ENCODE measurements around the gene HYI.
"Not testable (repeated sequence)": the region's sequence is repeated elsewhere in the genome, so short reads cannot be mapped to it uniquely, and the experiment has no call there.

HYI gene

DNA sequence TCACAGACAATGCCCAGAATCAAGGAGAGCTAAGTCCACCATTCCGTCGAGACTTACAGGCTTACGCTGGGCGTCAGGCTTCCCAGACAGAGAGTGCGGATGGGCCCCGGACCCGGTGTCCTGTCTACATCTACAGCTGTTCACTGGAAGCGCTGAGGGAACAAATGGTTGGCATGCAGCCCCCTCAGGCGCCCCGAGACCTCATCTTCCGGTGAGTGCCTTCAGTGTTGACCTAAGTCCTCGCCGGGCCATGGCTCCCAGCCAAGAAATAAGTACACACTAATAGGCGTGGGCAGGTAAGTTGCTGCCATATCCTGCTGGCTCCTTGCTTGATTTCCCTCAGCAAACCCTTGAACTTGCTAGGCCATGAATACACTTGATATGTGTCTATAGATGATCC is 26.2 kb downstream of the HYI start:
- no peak for DNase-seq (ENCODE audit: low spot score)

DNA sequence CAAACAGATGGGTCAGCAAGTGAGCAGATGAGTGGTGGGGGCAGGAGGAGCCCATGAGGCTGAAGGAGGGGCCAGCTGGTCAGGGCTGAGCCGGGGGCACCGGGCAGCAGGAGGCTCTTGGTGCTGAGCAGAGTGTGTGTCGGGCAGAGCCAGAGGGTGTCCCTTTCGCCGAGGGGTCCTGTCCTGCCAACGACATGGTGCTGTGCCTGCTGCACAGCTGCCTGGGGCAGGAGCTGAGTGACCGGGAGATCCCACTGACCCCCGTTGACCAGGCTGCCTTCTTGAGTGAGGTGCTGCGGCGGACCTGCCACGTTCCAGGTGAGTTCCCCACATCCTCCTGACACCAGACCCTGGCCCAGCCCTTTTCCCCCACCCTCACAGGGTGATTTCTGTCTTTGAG is 27.5 kb downstream of the HYI start:
- DNase-seq (ENCODE audit: low spot score): no peak

DNA sequence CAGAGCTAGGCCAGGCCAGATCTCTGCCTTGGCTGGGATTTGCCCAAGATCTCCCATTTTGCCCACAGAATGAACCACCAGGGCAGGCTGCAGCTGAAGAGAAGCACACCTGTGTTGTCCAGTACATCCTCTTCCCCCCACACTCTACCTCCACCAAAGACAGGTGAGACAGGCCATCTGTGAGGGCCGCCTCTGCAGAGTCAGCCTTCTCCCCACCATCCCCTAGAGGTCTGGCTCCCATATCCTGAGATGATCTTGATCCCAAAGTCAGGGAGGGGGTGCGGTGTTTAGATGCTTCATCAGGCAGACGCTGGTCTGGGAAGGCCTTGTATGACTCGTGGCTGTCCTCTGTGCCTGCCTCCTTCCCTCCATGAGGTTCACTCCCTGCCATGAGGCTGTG is 28.7 kb downstream of the HYI start:
- no peak for DNase-seq (ENCODE audit: low spot score)

DNA sequence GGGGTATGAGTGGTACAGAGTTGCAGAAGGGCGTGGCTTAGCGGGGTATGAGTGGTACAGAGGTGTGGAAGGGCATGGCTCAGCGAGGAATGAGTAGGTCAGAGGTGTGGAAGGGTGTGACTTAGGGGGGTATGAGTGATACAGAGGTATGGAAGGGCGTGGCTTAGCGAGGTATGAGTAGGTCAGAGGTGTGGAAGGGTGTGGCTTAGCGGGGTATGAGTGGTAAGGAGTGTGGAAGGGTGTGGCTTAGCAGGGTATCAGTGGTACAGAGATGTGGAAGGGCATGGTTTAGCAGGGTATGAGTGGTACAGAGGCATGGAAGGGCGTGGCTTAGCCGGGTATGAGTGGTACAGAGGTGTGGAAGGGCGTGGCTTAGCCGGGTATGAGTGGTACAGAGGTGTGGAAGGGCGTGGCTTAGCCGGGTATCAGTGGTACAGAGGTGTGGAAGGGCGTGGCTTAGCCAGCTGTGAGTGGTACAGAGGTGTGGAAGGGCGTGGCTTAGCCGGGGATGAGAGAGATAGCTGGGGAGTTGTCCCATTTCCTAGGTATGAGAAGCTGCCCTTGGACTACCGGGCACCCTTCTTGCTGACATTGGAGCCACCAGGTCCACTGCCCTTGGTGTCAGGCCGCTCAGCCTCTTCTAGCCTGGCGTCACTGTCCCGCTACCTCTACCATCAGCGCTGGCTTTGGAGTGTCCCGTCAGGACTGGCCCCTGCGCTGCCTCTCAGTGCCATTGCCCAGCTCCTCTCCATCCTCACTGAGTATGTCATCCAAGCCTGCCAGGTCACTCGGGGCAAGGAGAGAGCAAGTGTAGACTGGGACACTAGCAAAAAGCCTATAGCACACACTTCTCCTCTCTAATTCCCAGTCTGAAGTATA is 29.8 kb downstream of the HYI start:
- DNase-seq (ENCODE audit: low spot score): peak; percentile 37

DNA sequence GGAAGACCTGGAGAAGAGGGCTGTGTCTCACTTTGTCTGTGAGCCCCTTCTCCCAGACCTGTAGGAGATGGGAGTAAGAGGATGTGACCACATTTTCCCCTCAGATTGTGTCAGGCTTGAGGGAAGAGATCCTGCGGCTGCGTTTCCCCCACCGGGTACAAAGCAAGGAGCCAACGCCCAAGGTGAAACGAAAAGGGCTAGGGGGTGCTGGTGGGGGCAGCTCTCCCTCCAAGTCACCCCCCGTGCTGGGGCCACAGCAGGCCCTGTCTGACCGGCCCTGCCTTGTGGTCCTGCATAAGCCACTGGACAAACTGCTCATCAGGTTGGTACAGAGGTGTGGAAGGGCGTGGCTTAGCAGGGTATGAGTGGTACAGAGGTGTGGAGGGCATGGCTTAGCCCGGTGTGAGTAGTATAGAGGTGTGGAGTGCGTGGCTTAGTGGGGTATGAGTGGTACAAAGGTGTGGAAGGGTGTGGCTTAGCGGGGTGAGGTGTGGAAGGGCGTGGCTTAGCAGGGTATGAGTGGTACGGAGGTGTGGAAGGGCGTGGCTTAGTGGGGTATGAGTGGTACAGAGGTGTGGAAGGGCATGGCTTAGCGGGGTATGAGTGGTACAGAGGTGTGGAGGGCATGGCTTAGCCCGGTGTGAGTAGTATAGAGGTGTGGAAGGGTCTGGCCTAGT is 30.6 kb downstream of the HYI start:
- DNase-seq (ENCODE audit: low spot score): no peak

DNA sequence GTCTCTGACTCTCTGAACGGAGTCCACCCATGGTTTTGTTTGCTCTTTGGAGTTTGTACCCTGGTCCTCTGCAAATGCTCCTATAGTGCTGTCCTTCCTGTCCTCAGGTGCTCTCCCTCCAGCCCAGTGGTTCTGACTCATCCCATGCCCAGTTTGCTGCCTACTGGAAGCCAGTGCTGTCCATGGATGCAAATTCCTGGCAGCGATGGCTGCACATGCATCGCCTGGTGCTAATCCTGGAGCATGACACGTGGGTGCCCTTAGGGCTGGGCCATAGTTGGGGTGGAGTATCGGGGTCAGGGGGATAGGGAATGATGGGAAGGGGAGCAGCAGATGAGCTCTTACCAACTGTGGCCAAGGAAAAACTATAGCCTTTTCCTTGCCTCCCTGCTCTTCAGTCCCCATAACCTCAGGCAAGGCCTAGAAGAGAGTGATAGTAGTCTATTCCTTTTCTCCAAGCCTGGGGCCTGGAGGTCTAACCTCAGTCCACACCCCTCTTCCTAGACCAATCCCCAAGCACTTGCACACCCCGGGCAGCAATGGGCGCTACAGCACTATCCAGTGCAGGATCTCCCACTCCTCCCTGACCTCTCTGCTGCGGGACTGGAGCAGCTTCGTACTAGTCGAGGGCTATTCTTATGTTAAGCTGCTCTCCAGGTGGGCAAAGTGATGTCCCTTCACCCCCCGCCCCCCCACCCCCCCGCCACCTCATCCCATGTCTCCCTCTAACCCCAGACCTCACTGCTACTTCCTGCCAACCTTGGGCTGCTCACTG is 31.6 kb downstream of the HYI start:
- peak; percentile 50 for DNase-seq (ENCODE audit: low spot score)

DNA sequence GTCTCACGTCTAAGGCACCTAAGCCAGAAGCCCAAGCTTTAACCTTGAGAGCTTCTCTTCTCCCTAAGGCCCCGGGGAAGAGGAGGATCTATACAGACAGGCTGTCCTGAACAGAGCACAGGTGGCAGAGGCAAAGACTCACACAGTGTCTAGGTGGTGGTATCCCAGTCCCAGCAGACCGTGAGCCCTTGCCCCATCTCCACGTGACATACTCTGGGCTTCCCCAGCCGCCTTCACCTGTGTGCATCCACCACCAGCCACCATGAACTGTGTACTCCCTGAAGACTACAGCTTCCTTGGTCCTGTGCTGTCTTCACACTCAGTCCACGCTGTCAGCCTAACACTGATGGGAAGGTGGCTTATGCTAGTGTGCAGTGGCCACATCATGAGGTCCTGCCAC is 32.3 kb downstream of the HYI start:
- no peak for DNase-seq (ENCODE audit: low spot score)

DNA sequence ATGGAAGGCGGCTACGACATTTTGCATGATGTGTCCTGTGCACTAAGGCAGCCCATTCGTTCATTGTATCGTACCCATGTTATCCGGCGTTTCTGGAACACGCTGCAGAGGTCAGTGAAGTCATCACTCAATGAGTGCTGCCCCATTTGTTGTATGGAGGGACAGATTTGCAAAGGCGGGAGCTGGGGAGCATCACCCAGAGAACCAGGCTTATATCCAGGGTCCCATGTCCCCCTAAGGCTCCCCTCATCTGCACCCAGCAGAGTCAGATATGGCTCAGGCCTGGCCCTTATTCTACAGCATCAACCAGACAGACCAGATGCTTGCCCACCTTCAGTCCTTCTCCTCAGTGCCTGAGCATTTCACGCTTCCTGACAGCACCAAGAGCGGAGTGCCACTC is 32.9 kb downstream of the HYI start:
- DNase-seq (ENCODE audit: low spot score): no peak

DNA sequence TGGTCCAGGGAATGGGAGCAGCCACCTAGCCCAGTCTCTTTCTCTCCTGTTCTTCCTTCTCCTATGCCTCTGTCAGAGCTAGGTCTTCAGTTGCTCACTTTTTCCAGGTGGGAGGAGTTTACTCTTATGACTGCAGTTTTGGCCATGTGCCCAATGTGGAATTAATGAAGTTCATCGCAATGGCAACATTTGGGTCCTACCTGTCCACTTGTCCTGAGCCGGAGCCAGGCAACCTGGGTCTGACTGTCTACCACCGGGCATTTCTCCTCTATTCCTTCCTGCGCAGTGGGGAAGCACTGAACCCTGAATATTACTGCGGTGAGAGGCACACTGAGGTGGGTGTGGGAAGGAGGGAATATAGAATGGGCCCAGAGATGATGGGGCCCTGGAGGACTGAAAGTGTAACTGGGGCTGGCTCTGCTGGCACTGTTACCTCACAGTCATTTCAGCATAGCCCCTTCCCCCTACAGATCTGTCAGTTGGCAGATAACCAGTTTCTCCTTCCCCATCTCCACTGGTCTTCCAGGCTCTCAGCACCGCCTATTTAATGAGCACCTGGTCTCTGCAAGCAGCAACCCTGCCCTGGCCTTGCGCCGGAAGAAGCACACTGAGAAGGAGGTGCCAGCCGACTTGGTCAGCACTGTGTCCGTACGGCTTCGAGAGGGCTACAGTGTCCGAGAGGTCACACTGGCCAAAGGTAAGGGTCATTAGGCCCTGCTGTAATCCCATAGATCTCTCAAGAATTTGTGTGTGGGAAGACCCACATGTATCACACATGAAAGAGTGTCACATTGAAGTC is 33.9 kb downstream of the HYI start:
- no peak for DNase-seq (ENCODE audit: low spot score)

DNA sequence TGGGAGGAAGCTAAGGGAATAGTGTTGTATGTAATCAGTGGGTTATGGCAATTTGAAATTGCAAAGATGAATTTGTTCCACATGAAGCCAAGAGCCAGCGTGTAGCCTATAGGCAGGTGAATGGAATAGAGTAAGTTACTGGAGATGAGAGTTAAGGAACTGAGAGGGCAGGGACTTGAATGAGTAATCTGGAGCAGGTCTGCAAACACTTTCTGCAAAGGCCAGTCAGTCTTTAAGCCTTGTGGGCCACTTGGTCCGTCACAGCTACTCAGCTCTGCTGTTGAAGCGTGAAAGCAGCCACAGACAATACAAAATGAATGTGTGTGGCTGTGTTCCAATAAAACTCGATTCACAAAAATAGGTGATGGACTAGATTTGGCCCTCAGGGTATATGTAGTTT is 34.9 kb downstream of the HYI start:
- no peak for DNase-seq (ENCODE audit: low spot score)

DNA sequence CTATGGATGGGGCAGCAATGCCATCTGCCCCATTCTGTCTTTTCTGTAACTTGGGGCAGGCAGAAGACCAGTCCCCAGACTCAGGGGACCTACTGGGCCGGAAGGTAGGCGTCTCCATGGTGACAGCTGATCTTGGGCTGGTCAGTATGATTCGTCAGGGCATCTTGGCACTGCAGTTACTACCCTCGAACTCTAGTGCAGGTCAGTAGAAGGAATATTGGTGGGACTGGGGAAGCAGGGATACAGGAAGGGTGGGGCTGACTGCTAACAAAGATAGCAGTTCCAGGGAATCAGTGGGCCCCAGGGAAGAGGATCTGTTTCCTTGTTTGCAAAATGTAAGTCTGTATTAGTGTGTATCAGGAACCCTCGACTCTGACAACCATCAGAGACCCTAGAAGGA is 37.8 kb downstream of the HYI start:
- no peak for DNase-seq (ENCODE audit: low spot score)

DNA sequence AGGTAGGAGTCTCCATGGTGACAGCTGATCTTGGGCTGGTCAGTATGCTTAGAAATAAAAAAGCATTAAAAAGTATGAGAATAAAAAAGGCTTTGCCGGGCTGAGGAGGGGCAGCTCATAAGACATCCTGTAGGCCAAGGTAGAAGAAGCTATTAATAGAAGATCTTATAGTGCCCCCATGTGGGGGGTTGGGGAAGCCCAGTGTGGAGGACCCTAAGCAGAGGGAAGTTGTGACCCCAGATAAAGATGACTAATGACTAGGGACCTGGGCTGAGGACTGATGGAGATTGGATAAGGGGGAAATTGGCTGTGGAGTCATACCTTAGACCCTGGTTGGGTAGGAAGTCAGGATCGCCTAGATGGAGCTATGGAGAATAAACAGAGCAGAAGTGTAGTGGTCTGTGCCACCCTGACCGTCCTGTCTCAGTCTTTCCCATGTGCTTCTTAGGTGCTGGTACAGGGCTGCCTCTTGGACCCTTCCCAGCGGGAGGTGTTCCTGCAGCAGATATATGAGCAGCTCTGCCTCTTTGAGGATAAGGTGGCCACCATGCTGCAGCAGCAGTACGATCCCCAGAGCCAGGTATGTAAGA is 39.0 kb downstream of the HYI start:
- peak; percentile 69 for DNase-seq (ENCODE audit: low spot score)

DNA sequence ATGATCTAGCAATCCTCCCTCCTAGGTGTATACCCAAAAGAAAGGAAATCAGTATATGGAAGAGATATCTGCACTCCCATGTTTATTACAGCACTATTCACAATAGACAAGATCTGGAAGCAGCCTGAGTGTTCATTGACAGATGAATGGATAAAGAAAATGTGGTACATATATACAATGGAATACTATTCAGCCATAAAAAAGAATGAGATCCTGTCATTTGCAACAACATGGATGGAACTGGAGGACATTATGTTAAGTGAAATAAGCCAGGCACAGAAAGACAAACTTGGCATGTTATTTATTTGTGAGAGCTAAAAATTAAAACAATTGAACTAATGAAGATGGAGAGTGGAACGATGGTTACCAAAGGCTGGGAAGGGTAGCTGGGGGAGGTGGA is 40.3 kb downstream of the HYI start:
- not testable (repeated sequence) for DNase-seq (ENCODE audit: low spot score)

DNA sequence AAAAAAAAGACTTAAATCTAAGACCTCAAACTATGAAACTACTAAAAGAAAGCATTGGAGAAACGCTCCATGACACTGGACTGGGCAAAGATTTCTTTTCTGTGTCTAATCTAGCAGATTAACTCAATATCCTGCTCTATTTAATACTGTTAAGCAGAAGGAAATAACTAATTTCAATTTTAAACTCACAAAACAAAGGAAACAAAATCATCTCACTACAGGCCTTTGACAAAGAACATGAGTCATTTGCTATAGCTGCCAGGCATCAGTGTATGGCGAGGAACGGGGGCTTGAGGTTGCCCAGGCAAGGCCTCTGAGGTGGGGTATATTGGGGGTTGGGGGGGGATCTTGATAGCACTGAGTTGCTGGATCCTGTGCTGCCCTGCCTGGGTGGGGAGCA is 43.2 kb downstream of the HYI start:
- DNase-seq (ENCODE audit: low spot score): no peak

DNA sequence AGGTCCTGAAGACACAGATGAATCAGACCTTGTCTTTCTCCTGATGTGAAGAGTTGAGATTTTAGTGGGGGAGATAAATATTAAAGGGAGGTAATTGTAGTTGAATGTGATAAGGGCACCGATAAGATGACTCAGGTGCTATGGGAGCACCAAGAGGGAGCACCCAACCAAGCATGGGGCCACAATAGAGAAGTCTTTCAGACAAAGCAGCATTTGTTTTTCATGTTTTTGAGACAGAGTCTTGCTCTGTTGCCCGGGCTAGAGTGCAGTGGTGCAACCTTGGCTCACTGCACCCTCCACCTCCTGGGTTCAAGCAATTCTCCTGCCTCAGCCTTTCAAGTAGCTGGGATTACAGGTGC is 47.9 kb downstream of the HYI start:
- DNase-seq (ENCODE audit: low spot score): no peak

DNA sequence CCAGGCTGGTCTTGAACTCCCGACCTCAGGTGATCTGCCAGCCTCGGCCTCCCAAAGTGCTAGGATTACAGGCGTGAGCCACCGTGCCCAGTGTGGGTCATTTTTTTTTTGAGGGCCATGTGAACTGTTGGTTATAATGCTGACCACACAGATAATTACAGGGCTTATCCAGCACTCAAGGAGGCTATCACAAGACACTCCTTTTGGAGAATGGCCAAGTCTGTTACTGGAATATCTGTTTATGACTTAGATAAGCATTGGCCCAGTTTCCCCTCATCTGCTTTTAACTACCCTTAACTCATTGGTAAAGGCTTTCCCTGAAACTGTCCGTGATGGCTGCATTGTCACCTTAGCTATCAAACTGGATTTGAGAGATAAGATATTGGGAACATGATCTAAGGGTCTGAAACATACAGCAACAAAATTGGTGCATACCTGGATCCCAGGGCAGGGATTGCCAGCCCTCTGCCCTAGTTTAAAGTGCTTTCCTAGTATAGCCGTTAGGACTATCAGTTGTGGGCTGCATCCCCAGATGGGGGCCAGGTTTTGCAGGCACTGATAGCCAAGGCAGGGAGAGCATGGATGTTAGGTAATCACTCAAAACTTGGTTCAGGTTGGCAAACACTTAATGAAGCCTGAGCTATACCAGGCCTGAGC is 48.4 kb downstream of the HYI start:
- no peak for DNase-seq (ENCODE audit: low spot score)

DNA sequence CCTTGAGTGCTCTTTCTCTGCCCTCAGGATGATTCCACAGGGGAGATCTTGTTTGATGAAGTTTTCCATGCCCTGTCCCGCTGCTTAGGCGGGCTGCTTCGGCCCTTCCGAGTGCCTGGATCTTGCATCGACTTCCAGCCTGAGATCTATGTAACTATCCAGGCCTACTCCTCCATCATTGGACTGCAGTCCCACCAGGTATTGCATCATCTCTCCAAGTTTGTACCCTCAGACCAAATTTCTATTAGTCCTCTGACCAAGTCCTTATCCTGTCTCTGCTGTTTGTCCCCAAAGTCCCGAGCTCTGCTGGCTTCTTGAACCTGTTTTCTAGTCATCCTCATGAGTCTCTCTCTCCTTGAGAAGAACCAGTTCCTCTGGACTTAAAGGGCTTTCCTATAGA is 49.4 kb downstream of the HYI start:
- DNase-seq (ENCODE audit: low spot score): no peak

DNA sequence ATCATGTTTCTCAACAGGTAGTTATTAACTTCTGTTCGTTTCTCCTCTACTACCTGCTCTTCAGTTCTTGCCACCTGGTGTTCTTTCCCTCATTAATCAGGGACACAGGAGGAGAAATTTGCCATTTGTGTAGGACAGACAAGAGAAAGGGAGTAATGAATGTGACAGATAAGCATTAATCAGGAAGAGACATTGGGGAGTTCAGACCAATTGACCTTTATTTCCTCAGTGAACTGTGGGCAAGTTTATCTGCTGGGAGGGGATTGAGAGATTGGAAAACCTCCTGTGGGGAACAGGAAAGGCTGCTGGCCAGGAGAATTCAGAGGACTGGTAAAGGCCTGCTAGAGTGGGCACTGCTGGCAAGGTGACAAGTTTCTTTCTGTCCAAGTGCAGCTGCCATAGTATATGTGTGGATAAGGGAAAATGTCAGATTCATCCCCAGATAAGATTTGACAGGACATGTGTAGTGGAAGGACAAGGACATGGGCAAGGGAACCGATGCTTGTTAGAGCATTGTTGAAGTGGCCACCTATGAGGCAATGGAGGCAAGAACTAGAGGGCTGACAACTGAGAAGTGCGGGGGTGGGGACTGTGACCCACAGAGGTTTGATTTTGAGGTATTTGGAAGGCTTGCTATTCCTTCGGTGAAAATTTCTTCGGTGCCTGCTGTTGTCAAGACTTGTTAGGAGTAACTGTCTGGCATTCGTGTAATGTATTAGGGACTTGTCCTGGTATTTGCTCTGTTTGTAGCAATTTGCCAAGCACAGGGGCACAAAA is 51.5 kb downstream of the HYI start:
- DNase-seq (ENCODE audit: low spot score): no peak
